Endothelial cell of umbilical vein (primary cell): ENCODE results near the gene TBRG1.

Experiments
- CTCF ChIP-seq, 2 donors: IDR thresholded peaks; 1 replicate in 1 of 2; 2 replicates in 1 of 2; pipeline ENCODE4 v1.5.1; 2011; ENCODE audit warnings: low read length in 2 of 2, mild to moderate bottlenecking in 2 of 2, moderate library complexity in 2 of 2, control low read depth in 1 of 2, inconsistent platforms in 1 of 2, low read depth in 1 of 2; ENCODE audit not compliant: insufficient read depth in 1 of 2; ENCODE audit errors: extremely low read depth in 1 of 2
- EZH2 ChIP-seq: IDR thresholded peaks from 2 replicates; pipeline ENCODE4 v1.6.1; 2012; ENCODE audit warnings: borderline replicate concordance, low read depth, mild to moderate bottlenecking, moderate library complexity, low read length, inconsistent platforms; ENCODE audit not compliant: severe bottlenecking
- FOS ChIP-seq: IDR thresholded peaks from 2 replicates; pipeline ENCODE4 v1.6.1; 2011; ENCODE audit warnings: mild to moderate bottlenecking, low read length, moderate library complexity, borderline replicate concordance; ENCODE audit not compliant: insufficient read depth
- GATA2 ChIP-seq: IDR thresholded peaks from 2 replicates; pipeline ENCODE4 v1.7.0; 2011; ENCODE audit warnings: low read depth, mild to moderate bottlenecking, moderate library complexity, mixed read lengths, low read length; ENCODE audit not compliant: insufficient read length, insufficient read depth
- JUN ChIP-seq: IDR thresholded peaks from 2 replicates; pipeline ENCODE4 v1.6.1; 2011; ENCODE audit warnings: borderline replicate concordance, low read depth; ENCODE audit not compliant: insufficient read length, insufficient read depth
- MYC ChIP-seq: IDR thresholded peaks from one replicate; pipeline ENCODE4 v1.6.1; 2011; ENCODE audit warnings: mild to moderate bottlenecking, low read depth, low read length
- POLR2A ChIP-seq: IDR thresholded peaks from 2 replicates; pipeline ENCODE4 v1.6.1; 2012; ENCODE audit warnings: low read depth, mild to moderate bottlenecking, control low read depth, low read length
- POLR2AphosphoS5 ChIP-seq: IDR thresholded peaks from 2 replicates; pipeline ENCODE4 v1.6.1; 2012; ENCODE audit warnings: low read depth, mild to moderate bottlenecking, control low read depth, low read length, moderate library complexity; ENCODE audit not compliant: insufficient read depth
- TF ChIP-seq, protein P1 (sequence below): IDR thresholded peaks from 2 replicates; pipeline ENCODE4 v1.6.1; 2011; ENCODE audit not compliant: insufficient read depth, insufficient read length

GRCh38 chr11:124673333-124674167 is 50.9 kb downstream of the TBRG1 start, which contains the start of the genes SIAE and SPA17:
- TF ChIP-seq CTCF (IDR thresholded peaks at IDR 0.05; ENCODE audit: extremely low read depth in 1 of 2, insufficient read depth in 1 of 2, low read depth in 1 of 2, low read length in 2 of 2) (no peak), POLR2A (peak; percentile 96), EZH2 (no peak), JUN (no peak), POLR2AphosphoS5 (peak; percentile 99), MYC (peak; percentile 15), GATA2 (no peak), FOS (no peak)
- TF ChIP-seq, protein P1, sequence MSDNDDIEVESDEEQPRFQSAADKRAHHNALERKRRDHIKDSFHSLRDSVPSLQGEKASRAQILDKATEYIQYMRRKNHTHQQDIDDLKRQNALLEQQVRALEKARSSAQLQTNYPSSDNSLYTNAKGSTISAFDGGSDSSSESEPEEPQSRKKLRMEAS: no peak
